Stimulated activated naive B cell treated with anti-CD40 and anti-IgM and Interleukin-4, amounts not matched to agents 10 μg/mL and 1 μg/mL and 100 μg/mL, for 72 hours (primary cell): ENCODE measurements around the gene PIP5K1B.

Experiments
- ATAC-seq, 2 donors: fragments of 150-1000 bp; cut with Tn5 transposase; replicated peaks; 2 replicates each; pipeline ENCODE4 v1.10.0; 2021; ENCODE audit warnings: moderate library complexity in 1 of 2
- DNase-seq: peaks from one replicate; pipeline ENCODE4 v3.0.0; 2021
- H3K27ac Mint-ChIP-seq: one replicate; pipeline ENCODE4 v1.8.0; 2022; ENCODE audit warnings: mild to moderate bottlenecking, mixed read lengths
- H3K27me3 Mint-ChIP-seq, 2 donors: one replicate each; pipeline ENCODE4 v1.8.0; 2022; ENCODE audit warnings: mixed read lengths in 2 of 2
- H3K36me3 Mint-ChIP-seq, 2 donors: one replicate each; pipeline ENCODE4 v1.8.0; 2022; ENCODE audit warnings: mixed read lengths in 2 of 2, mild to moderate bottlenecking in 1 of 2
- H3K4me1 Mint-ChIP-seq, 2 donors: one replicate each; pipeline ENCODE4 v1.8.0; 2022; ENCODE audit warnings: mixed read lengths in 2 of 2, mild to moderate bottlenecking in 1 of 2
- H3K4me3 Mint-ChIP-seq, 2 donors: one replicate each; pipeline ENCODE4 v1.8.0; 2022; ENCODE audit warnings: mild to moderate bottlenecking in 2 of 2, mixed read lengths in 2 of 2, moderate library complexity in 1 of 2
- H3K9me3 Mint-ChIP-seq, 2 donors: one replicate each; pipeline ENCODE4 v1.8.0; 2022; ENCODE audit warnings: mixed read lengths in 2 of 2, mild to moderate bottlenecking in 1 of 2

Gene PIP5K1B

GRCh38 chr9:68805890-68806517, 101.0 kb downstream of the PIP5K1B start:
- DNase-seq, result no peak
- H3K27ac Mint-ChIP-seq, result peak overlapping the region; percentile 48
- H3K4me1 Mint-ChIP-seq, result peaks cover 0 to 18% of the 10 kb centered on the region in 2 donors
- H3K9me3 Mint-ChIP-seq, result no peaks in the 10 kb centered on the region
- ATAC-seq, result no peak
- no peaks in the 10 kb centered on the region for H3K27me3 Mint-ChIP-seq
- peak overlapping the region in 1 of 2 donors; percentile 46 for H3K4me3 Mint-ChIP-seq
- H3K36me3 Mint-ChIP-seq, result peaks cover 22 to 32% of the 10 kb centered on the region in 2 donors

- Mint-ChIP-seq H3K27ac (no peak overlapping the region), H3K4me3 (no peak overlapping the region), H3K36me3 (peaks cover 36 to 49% of the 10 kb centered on the region in 2 donors), H3K4me1 (peaks cover 15 to 22% of the 10 kb centered on the region in 2 donors), H3K27me3 (no peaks in the 10 kb centered on the region), H3K9me3 (no peaks in the 10 kb centered on the region)
- ATAC-seq (no peak), DNase-seq (no peak)
Observed at GRCh38 chr9:68808338-68808890, 103.4 kb downstream of the PIP5K1B start.

GRCh38 chr9:68817079-68817875, 112.2 kb downstream of the PIP5K1B start:
- H3K36me3 Mint-ChIP-seq, result peaks cover 23 to 56% of the 10 kb centered on the region in 2 donors
- H3K27me3 Mint-ChIP-seq, result no peaks in the 10 kb centered on the region
- DNase-seq, result no peak
- H3K4me3 Mint-ChIP-seq, result no peak overlapping the region
- ATAC-seq, result no peak
- H3K9me3 Mint-ChIP-seq, result no peaks in the 10 kb centered on the region
- no peak overlapping the region for H3K27ac Mint-ChIP-seq
- H3K4me1 Mint-ChIP-seq, result peaks cover 4 to 14% of the 10 kb centered on the region in 2 donors

- peaks cover 16 to 54% of the 10 kb centered on the region in 2 donors for H3K36me3 Mint-ChIP-seq
- H3K4me1 Mint-ChIP-seq, result no peaks in the 10 kb centered on the region
- ATAC-seq (no peak), DNase-seq (no peak)
- H3K27ac Mint-ChIP-seq, result no peak overlapping the region
- H3K4me3 Mint-ChIP-seq, result no peak overlapping the region
- H3K27me3 Mint-ChIP-seq, result no peaks in the 10 kb centered on the region
- H3K9me3 Mint-ChIP-seq, result no peaks in the 10 kb centered on the region
Observed at GRCh38 chr9:68819065-68819464, 114.0 kb downstream of the PIP5K1B start.

- no peak for DNase-seq
- peaks cover 23 to 59% of the 10 kb centered on the region in 2 donors for H3K36me3 Mint-ChIP-seq
- ATAC-seq, result no peak
- H3K27ac Mint-ChIP-seq, result no peak overlapping the region
- no peaks in the 10 kb centered on the region for H3K9me3 Mint-ChIP-seq
- no peaks in the 10 kb centered on the region for H3K4me1 Mint-ChIP-seq
- no peaks in the 10 kb centered on the region for H3K27me3 Mint-ChIP-seq
- H3K4me3 Mint-ChIP-seq, result no peak overlapping the region
Observed at GRCh38 chr9:68821911-68822310, 116.9 kb downstream of the PIP5K1B start.

- H3K9me3 Mint-ChIP-seq, result no peaks in the 10 kb centered on the region
- no peak overlapping the region for H3K4me3 Mint-ChIP-seq
- ATAC-seq, result no peak
- peaks cover 0 to 5% of the 10 kb centered on the region in 2 donors for H3K4me1 Mint-ChIP-seq
- H3K27me3 Mint-ChIP-seq, result no peaks in the 10 kb centered on the region
- no peak overlapping the region for H3K27ac Mint-ChIP-seq
- DNase-seq, result no peak
- H3K36me3 Mint-ChIP-seq, result peaks cover 28 to 61% of the 10 kb centered on the region in 2 donors
Observed at GRCh38 chr9:68822596-68823165, 117.6 kb downstream of the PIP5K1B start.

- Mint-ChIP-seq H3K27ac (no peak overlapping the region), H3K27me3 (no peaks in the 10 kb centered on the region), H3K36me3 (peaks cover 31 to 61% of the 10 kb centered on the region in 2 donors), H3K4me3 (no peak overlapping the region), H3K4me1 (peaks cover 0 to 6% of the 10 kb centered on the region in 2 donors), H3K9me3 (no peaks in the 10 kb centered on the region)
- ATAC-seq (no peak), DNase-seq (no peak)
Observed at GRCh38 chr9:68825762-68826472, 120.9 kb downstream of the PIP5K1B start.

GRCh38 chr9:68827837-68828744, 123.1 kb downstream of the PIP5K1B start:
- ATAC-seq, result no peak
- H3K27ac Mint-ChIP-seq, result no peak overlapping the region
- no peaks in the 10 kb centered on the region for H3K27me3 Mint-ChIP-seq
- peaks cover 27 to 66% of the 10 kb centered on the region in 2 donors for H3K36me3 Mint-ChIP-seq
- H3K9me3 Mint-ChIP-seq, result no peaks in the 10 kb centered on the region
- no peak for DNase-seq
- H3K4me3 Mint-ChIP-seq, result no peak overlapping the region
- peaks cover under 1 to 6% of the 10 kb centered on the region in 2 donors for H3K4me1 Mint-ChIP-seq

- Mint-ChIP-seq H3K27me3 (no peaks in the 10 kb centered on the region), H3K4me1 (peaks cover 13 to 15% of the 10 kb centered on the region in 2 donors), H3K9me3 (no peaks in the 10 kb centered on the region), H3K4me3 (no peak overlapping the region), H3K36me3 (peaks cover 33 to 60% of the 10 kb centered on the region in 2 donors), H3K27ac (no peak overlapping the region)
- ATAC-seq (no peak), DNase-seq (no peak)
Observed at GRCh38 chr9:68832101-68832500, 127.1 kb downstream of the PIP5K1B start.

GRCh38 chr9:68832861-68833518, 128.0 kb downstream of the PIP5K1B start:
- H3K27ac Mint-ChIP-seq, result peak overlapping the region; percentile 38

GRCh38 chr9:68834931-68835520, 130.0 kb downstream of the PIP5K1B start:
- no peak for ATAC-seq
- H3K4me3 Mint-ChIP-seq, result no peak overlapping the region
- no peaks in the 10 kb centered on the region for H3K9me3 Mint-ChIP-seq
- peaks cover 19 to 21% of the 10 kb centered on the region in 2 donors for H3K4me1 Mint-ChIP-seq
- no peaks in the 10 kb centered on the region for H3K27me3 Mint-ChIP-seq
- DNase-seq, result no peak
- no peak overlapping the region for H3K27ac Mint-ChIP-seq
- peaks cover 33 to 54% of the 10 kb centered on the region in 2 donors for H3K36me3 Mint-ChIP-seq

More at GRCh38 chr9:68832861-68833518, 128.0 kb downstream of the PIP5K1B start:
- H3K4me3 Mint-ChIP-seq, result no peak overlapping the region
- no peaks in the 10 kb centered on the region for H3K9me3 Mint-ChIP-seq
- ATAC-seq (no peak), DNase-seq (no peak)
- H3K36me3 Mint-ChIP-seq, result peaks cover 28 to 53% of the 10 kb centered on the region in 2 donors
- peaks cover 9 to 13% of the 10 kb centered on the region in 2 donors for H3K4me1 Mint-ChIP-seq
- H3K27me3 Mint-ChIP-seq, result no peaks in the 10 kb centered on the region

GRCh38 chr9:68836788-68837187, 131.7 kb downstream of the PIP5K1B start:
- Mint-ChIP-seq H3K4me3 (no peak overlapping the region), H3K27ac (peak overlapping the region; percentile 37), H3K36me3 (peaks cover 35 to 55% of the 10 kb centered on the region in 2 donors), H3K27me3 (no peaks in the 10 kb centered on the region), H3K4me1 (peaks cover 30 to 36% of the 10 kb centered on the region in 2 donors), H3K9me3 (no peaks in the 10 kb centered on the region)
- ATAC-seq (no peak), DNase-seq (no peak)
